Measurements from ENCODE around the gene CRAT. TPM values are rescaled to one million over a fixed set of nuclear protein-coding genes. Genes with fewer than 3 reads are reported as not detected.

CRAT gene
- total and polyA plus RNA-seq, 11 donors = 37.0 to 126 (median 65.7) TPM

DNA sequence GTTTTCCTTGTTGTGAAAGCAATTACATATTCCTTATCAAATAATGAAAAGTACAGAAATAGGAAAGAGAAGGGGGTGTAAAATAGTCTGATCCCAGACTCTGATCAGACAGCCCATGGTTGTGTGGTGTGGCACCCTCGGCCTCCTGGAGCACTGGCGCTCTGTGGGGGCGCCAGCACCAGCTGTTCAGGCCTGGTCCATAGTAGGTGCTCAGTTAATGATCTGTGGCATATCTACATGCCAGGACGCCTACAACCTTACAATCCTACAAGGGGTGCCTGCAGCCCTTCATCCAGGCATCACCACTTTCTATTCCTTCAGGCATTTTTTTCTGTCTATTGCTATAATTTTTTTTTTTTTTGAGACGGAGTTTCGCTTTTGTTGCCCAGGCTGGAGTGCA lies 57.6 kb downstream of the CRAT start:
- H3K27ac ChIP-seq = peak overlapping the region in 6 of 12 donors; percentile 19 to 69 (median 48)
- 93 to 96% (median 94%) methylated on average over 6 of the region's 6 CpGs for WGBS, 4 donors
- H3K4me3 ChIP-seq = no peak overlapping the region
- H3K36me3 ChIP-seq = peaks cover 0 to 98% (median 89%) of the 10 kb centered on the region in 9 donors
- intact Hi-C loops (cut with DNase I) = no loop called here
- H3K4me1 ChIP-seq = peaks cover 0 to 6% (median 0%) of the 10 kb centered on the region in 12 donors
- no peaks in the 10 kb centered on the region for H3K27me3 ChIP-seq
- no peaks in the 10 kb centered on the region for H3K9me3 ChIP-seq
- ATAC-seq = no peak
- peak in 1 of 5 donors; percentile 7 for DNase-seq
- no peak for TF ChIP-seq CTCF (IDR thresholded peaks at IDR 0.05)
- TF ChIP-seq POLR2A (IDR thresholded peaks at IDR 0.05) = no peak

GRCh38 chr9:129052592-129052991 lies 58.0 kb downstream of the CRAT start:
- 46 to 52% (median 50%) methylated on average over 7 to 8 of the region's 8 CpGs for WGBS, 4 donors
- DNase-seq (peak; percentile 71 to 91 (median 87)), ATAC-seq (peak; percentile 72 to 92 (median 85))
- intact Hi-C loops (cut with DNase I) = no loop called here
- Histone ChIP-seq H3K27ac (peak overlapping the region in 6 of 12 donors; percentile 19 to 69 (median 48)), H3K4me3 (no peak overlapping the region), H3K4me1 (peaks cover 0 to 6% (median 0%) of the 10 kb centered on the region in 12 donors), H3K27me3 (no peaks in the 10 kb centered on the region), H3K36me3 (peaks cover 0 to 98% (median 92%) of the 10 kb centered on the region in 9 donors), H3K9me3 (no peaks in the 10 kb centered on the region)
- TF ChIP-seq CTCF (IDR thresholded peaks at IDR 0.05) (no peak), POLR2A (IDR thresholded peaks at IDR 0.05) (no peak)

Other genes with a start within 250 kb of the CRAT start
- gene KYAT1, start 228.8 kb downstream of the CRAT start, total RNA-seq = 10 to 100 TPM in 7 of 9 donors, 1 to 10 TPM in 2; 9.5 to 16.7 (median 13.4) TPM
- 10 to 100 TPM; 11.5 to 12.6 TPM for gene KYAT1, start 228.8 kb downstream of the CRAT start, polyA plus RNA-seq
- gene LRRC8A, start 228.7 kb downstream of the CRAT start, total RNA-seq = 10 to 100 TPM; 16.2 to 76.4 (median 28.8) TPM
- 10 to 100 TPM; 15.8 to 62.3 TPM for gene LRRC8A, start 228.7 kb downstream of the CRAT start, polyA plus RNA-seq
- gene PHYHD1, start 189.8 kb downstream of the CRAT start, total RNA-seq = 10 to 100 TPM; 14.0 to 49.0 (median 27.3) TPM
- gene PHYHD1, start 189.8 kb downstream of the CRAT start, polyA plus RNA-seq = 10 to 100 TPM; 24.2 to 41.5 TPM
- gene DOLK, start 163.2 kb downstream of the CRAT start, total RNA-seq = 10 to 100 TPM in 6 of 9 donors, 1 to 10 TPM in 3; 8.2 to 14.8 (median 10.6) TPM
- 10 to 100 TPM in 1 of 2 donors, 1 to 10 TPM in 1; 7.8 to 15.6 TPM for gene DOLK, start 163.2 kb downstream of the CRAT start, polyA plus RNA-seq
- gene NUP188, start 163.1 kb downstream of the CRAT start, total RNA-seq = 10 to 100 TPM; 15.1 to 30.4 (median 22.6) TPM
- gene NUP188, start 163.1 kb downstream of the CRAT start, polyA plus RNA-seq = 10 to 100 TPM; 10.6 to 35.1 TPM
- 10 to 100 TPM; 27.3 to 42.7 (median 36.5) TPM for gene SH3GLB2, start 82.5 kb downstream of the CRAT start, total RNA-seq
- 10 to 100 TPM; 29.5 to 33.6 TPM for gene SH3GLB2, start 82.5 kb downstream of the CRAT start, polyA plus RNA-seq
- gene MIGA2, start 74.2 kb downstream of the CRAT start, total RNA-seq = 10 to 100 TPM; 29.2 to 49.5 (median 31.6) TPM
- 10 to 100 TPM; 27.7 to 61.3 TPM for gene MIGA2, start 74.2 kb downstream of the CRAT start, polyA plus RNA-seq
- 10 to 100 TPM in 1 of 9 donors, 1 to 10 TPM in 8; 3.2 to 10.3 (median 5.8) TPM for gene DOLPP1, start 29.7 kb downstream of the CRAT start, total RNA-seq
- 10 to 100 TPM in 1 of 2 donors, 1 to 10 TPM in 1; 3.0 to 11.5 TPM for gene DOLPP1, start 29.7 kb downstream of the CRAT start, polyA plus RNA-seq
- gene PTPA, start 622 bp upstream of the CRAT start, total RNA-seq = 100 to 1,000 TPM in 8 of 9 donors, 10 to 100 TPM in 1; 96.0 to 212 (median 172) TPM
- 100 to 1,000 TPM; 129 to 211 TPM for gene PTPA, start 622 bp upstream of the CRAT start, polyA plus RNA-seq
- 10 to 100 TPM in 3 of 9 donors, 1 to 10 TPM in 6; 4.1 to 18.4 (median 5.5) TPM for gene IER5L, start 67.5 kb upstream of the CRAT start, total RNA-seq
- gene IER5L, start 67.5 kb upstream of the CRAT start, polyA plus RNA-seq = 1 to 10 TPM; 2.8 to 7.3 TPM

All from heart left ventricle (tissue), 16 donors.